ENCODE measurements around the gene TGFBR3. TPM values are rescaled to one million over a fixed set of nuclear protein-coding genes. Genes with fewer than 3 reads are reported as not detected.
A peak's percentile ranks its signal among the peaks of the same experiment; 100 is the strongest.

TGFBR3 gene
- total RNA-seq, 1 donor from 2014 or later = 0.60 TPM

DNA sequence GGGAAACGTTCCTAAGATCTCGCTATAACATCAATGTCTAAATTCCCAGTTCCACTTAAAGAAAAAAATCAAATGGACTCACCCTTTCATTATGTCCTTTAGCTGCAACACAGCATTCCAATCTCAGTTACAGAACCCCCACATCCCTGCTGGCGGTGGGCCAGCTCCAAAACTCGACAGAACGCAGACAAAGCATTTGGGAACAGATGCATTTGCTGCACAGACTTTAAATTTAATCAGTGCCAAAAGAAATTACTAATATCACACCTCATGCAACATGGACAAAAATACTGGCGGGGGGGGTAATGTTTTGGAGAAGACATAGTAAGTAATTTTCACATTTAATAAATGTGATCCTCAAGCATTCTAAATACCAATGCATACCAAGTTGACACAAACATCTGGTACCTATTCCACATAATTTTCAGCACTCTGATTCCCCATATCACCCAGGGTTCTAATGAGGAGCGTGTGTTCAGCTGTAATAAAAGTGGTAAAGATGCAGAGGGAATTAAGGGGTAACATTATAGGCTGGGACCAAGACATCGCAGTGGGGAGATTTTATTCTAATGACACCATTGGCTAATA, 79.7 kb downstream of the TGFBR3 start:
- DNase-seq = no peak
- no peaks in the 10 kb centered on the region for H3K9me3 Mint-ChIP-seq
- no peak overlapping the region for H3K4me3 Mint-ChIP-seq
- ChIA-PET CTCF (no interaction called here), POLR2A (no interaction called here)
- no peaks in the 10 kb centered on the region for H3K36me3 Mint-ChIP-seq (ENCODE audit: low read depth)
- peaks cover 13% of the 10 kb centered on the region for H3K4me1 Mint-ChIP-seq
- TF ChIP-seq, protein P1, sequence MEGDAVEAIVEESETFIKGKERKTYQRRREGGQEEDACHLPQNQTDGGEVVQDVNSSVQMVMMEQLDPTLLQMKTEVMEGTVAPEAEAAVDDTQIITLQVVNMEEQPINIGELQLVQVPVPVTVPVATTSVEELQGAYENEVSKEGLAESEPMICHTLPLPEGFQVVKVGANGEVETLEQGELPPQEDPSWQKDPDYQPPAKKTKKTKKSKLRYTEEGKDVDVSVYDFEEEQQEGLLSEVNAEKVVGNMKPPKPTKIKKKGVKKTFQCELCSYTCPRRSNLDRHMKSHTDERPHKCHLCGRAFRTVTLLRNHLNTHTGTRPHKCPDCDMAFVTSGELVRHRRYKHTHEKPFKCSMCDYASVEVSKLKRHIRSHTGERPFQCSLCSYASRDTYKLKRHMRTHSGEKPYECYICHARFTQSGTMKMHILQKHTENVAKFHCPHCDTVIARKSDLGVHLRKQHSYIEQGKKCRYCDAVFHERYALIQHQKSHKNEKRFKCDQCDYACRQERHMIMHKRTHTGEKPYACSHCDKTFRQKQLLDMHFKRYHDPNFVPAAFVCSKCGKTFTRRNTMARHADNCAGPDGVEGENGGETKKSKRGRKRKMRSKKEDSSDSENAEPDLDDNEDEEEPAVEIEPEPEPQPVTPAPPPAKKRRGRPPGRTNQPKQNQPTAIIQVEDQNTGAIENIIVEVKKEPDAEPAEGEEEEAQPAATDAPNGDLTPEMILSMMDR (IDR thresholded peaks at IDR 0.05) = no peak
- ATAC-seq (ENCODE audit: low read depth) = no peak
- H3K27ac Mint-ChIP-seq = no peak overlapping the region
- no peaks in the 10 kb centered on the region for H3K27me3 Mint-ChIP-seq
- intact Hi-C loops (cut with micrococcal nuclease) = no loop called here

DNA sequence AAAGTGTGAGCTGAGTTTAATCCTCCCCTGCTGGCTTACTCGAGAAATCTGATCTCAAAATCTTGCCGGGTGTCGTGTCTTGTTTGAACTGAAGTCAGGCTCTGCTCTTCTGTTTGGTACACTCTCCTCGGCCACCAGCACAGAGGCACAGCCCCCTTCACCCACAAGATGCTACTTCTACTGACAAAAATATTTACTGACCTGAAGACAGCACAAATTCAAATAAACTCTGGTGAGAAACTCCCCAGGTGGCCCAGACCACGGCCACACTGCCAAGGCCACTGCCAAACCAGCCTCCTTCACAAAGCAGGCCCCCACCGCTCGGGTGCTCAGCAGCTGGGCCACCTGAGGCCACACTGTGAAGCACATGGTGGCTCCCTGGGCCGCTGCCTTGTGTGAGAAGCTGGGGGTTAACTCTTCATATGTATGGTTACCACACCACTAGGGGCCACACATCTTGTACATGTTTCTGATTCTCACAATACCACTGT, 80.6 kb downstream of the TGFBR3 start:
- Mint-ChIP-seq H3K4me3 (no peak overlapping the region), H3K36me3 (ENCODE audit: low read depth) (no peaks in the 10 kb centered on the region), H3K4me1 (peaks cover 13% of the 10 kb centered on the region), H3K27me3 (no peaks in the 10 kb centered on the region), H3K27ac (no peak overlapping the region), H3K9me3 (no peaks in the 10 kb centered on the region)
- DNase-seq (no peak), ATAC-seq (ENCODE audit: low read depth) (no peak)
- POLR2A ChIA-PET = no interaction called here
- TF ChIP-seq, protein P1 (IDR thresholded peaks at IDR 0.05) = no peak
- CTCF ChIA-PET = no interaction called here
- intact Hi-C loops (cut with micrococcal nuclease) = no loop called here

DNA sequence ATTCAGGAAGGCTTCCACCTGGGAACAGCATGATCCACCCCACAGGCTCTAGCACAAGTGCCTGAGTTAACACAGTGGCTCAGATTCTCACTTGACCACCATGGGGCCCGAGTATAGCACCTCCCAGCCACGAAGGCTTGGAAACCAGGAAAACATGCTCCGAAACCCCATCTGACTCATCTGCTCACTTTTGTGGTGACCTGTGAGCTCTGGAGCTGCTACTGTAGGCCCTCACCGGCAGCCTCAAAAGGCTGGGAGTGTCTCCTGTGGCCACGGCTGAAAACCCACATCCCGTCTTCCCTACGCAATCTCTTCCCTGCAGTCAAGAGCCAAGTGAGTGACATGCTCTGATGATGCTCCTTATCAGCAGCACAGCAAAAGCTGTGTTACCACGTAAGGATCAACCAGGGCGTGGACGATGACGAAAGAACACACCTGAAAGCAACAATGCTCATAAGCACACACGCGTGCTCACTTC, 81.4 kb downstream of the TGFBR3 start:
- ChIA-PET CTCF (no interaction called here), POLR2A (no interaction called here)
- TF ChIP-seq, protein P1 (IDR thresholded peaks at IDR 0.05) = no peak
- Mint-ChIP-seq H3K27ac (peak overlapping the region; percentile 26), H3K4me3 (no peak overlapping the region), H3K9me3 (no peaks in the 10 kb centered on the region), H3K36me3 (ENCODE audit: low read depth) (no peaks in the 10 kb centered on the region), H3K27me3 (no peaks in the 10 kb centered on the region), H3K4me1 (peaks cover 13% of the 10 kb centered on the region)
- ATAC-seq (ENCODE audit: low read depth) (no peak), DNase-seq (no peak)
- intact Hi-C loops (cut with micrococcal nuclease) = no loop called here

DNA sequence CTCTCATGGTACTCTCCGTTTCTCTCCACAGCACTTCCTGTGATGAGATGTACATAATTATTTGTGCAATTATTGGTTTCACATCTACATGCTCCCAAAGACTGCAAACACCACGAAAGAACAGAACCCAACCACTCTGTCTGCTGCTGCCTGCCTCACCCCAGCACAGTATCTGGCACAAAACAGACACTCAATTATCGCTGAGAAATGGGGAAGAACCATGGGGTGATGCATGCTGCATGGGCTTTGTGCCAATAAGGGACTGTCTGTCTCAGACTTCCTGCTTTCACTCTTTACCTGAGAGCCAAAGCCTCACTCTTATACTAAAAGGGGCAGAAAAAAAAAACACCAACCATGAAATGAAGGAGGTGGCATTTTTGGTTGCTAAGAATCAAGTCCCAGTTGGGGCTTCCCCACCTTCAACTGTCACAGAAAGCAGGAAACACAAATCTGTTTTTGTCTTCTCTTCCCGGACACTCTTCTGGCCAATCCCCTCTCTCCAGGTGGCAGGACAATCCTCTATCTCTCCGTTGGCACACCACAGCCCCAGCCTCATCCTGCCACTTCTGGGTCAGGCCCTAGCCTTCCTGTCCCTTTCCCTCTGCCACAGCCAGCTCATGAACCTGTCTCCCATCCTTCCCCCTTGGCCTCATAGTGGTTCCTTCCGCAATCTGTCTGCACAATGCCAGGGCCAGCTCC, 82.0 kb downstream of the TGFBR3 start:
- Mint-ChIP-seq H3K27me3 (no peaks in the 10 kb centered on the region), H3K4me1 (peaks cover 13% of the 10 kb centered on the region)
- intact Hi-C loops (cut with micrococcal nuclease) = no loop called here

DNA sequence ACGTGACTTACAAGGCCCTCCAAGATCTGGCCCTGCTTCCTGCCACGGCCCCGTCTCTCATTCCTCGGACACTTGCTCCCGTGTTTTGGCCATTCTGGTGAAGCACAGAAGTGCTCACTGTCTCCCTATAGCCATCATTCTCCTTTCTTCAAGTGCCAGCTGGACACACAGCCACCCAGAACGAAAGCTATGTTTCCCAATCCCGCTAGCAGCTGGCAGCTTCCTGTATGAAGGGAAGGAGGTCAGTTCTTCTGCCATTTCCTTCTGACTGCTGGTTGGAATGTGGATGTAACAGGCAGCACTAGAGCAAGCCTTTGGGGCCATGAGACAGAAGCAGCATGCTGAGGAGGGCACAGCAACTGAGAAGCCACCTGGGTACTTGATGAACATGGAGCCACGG, 82.8 kb downstream of the TGFBR3 start:
- Mint-ChIP-seq H3K27me3 (no peaks in the 10 kb centered on the region), H3K27ac (no peak overlapping the region), H3K4me1 (peaks cover 13% of the 10 kb centered on the region), H3K9me3 (no peaks in the 10 kb centered on the region), H3K36me3 (ENCODE audit: low read depth) (no peaks in the 10 kb centered on the region), H3K4me3 (no peak overlapping the region)
- intact Hi-C loops (cut with micrococcal nuclease) = no loop called here
- TF ChIP-seq, protein P1 (IDR thresholded peaks at IDR 0.05) = no peak
- ATAC-seq (ENCODE audit: low read depth) (no peak), DNase-seq (no peak)
- POLR2A ChIA-PET = no interaction called here
- CTCF ChIA-PET = no interaction called here

More for the DNA sequence above, 82.0 kb downstream of the TGFBR3 start:
- peak; percentile 62 for ATAC-seq (ENCODE audit: low read depth)
- Mint-ChIP-seq H3K27ac (peak overlapping the region; percentile 26), H3K9me3 (no peaks in the 10 kb centered on the region), H3K4me3 (peak overlapping the region; percentile 13), H3K36me3 (ENCODE audit: low read depth) (no peaks in the 10 kb centered on the region)
- POLR2A ChIA-PET = no interaction called here
- CTCF ChIA-PET = no interaction called here
- TF ChIP-seq, protein P1 (IDR thresholded peaks at IDR 0.05) = no peak
- no peak for DNase-seq

All from activated B cell treated with CpG ODN at 0.5 μM for 24 hours (primary cell).